ENCODE data around the gene IQGAP2.
A peak's percentile ranks its signal among the peaks of the same experiment; 100 is the strongest.

The IQGAP2 gene

GRCh38 chr5:76703707-76704106, 300.6 kb downstream of the IQGAP2 start:
- Histone ChIP-seq H3K4me1 (ENCODE audit: insufficient read depth, low read length, poor library complexity, severe bottlenecking) (peaks cover 6% of the 10 kb centered on the region), H3F3A (ENCODE audit: low read depth) (no peaks in the 10 kb centered on the region), H3K27me3 (ENCODE audit: insufficient read depth, low read length, poor library complexity, severe bottlenecking) (no peaks in the 10 kb centered on the region), H3K9ac (ENCODE audit: low read depth, low read length, poor library complexity, severe bottlenecking) (no peak overlapping the region), H3K4me2 (ENCODE audit: low read depth, low read length, poor library complexity, severe bottlenecking) (no peak overlapping the region), H3K9me2 (replicated peaks; ENCODE audit: low read depth, low read length) (no peaks in the 10 kb centered on the region), H3K79me2 (ENCODE audit: insufficient read depth, low read length) (no peaks in the 10 kb centered on the region), H3K36me3 (ENCODE audit: insufficient read depth, low read length) (peaks cover 64% of the 10 kb centered on the region; the same call in 1 of the 2 replicates), H3K4me3 (ENCODE audit: low read length, poor library complexity, severe bottlenecking) (no peak overlapping the region), H3K9me3 (ENCODE audit: insufficient read depth, low read depth, low read length) (no peaks in the 10 kb centered on the region), H4K20me1 (ENCODE audit: insufficient read depth, low read length, poor library complexity, severe bottlenecking) (no peaks in the 10 kb centered on the region), H2AFZ (ENCODE audit: low read length) (no peak overlapping the region)
- TF ChIP-seq EZH2phosphoT487 (IDR thresholded peaks at IDR 0.05; ENCODE audit: borderline replicate concordance) (no peak), CTCF (conservative IDR thresholded peaks at IDR 0.05; ENCODE audit: low read length) (no peak)

GRCh38 chr5:76704131-76704663, 301.1 kb downstream of the IQGAP2 start:
- Histone ChIP-seq H4K20me1 (ENCODE audit: insufficient read depth, low read length, poor library complexity, severe bottlenecking) (no peaks in the 10 kb centered on the region), H3K36me3 (ENCODE audit: insufficient read depth, low read length) (peaks cover 60% of the 10 kb centered on the region; the same call in 1 of the 2 replicates), H3K4me2 (ENCODE audit: low read depth, low read length, poor library complexity, severe bottlenecking) (no peak overlapping the region), H3K9me3 (ENCODE audit: insufficient read depth, low read depth, low read length) (no peaks in the 10 kb centered on the region), H3K9ac (ENCODE audit: low read depth, low read length, poor library complexity, severe bottlenecking) (no peak overlapping the region), H3K79me2 (ENCODE audit: insufficient read depth, low read length) (no peaks in the 10 kb centered on the region), H3K4me1 (ENCODE audit: insufficient read depth, low read length, poor library complexity, severe bottlenecking) (peaks cover 6% of the 10 kb centered on the region), H3K9me2 (replicated peaks; ENCODE audit: low read depth, low read length) (no peaks in the 10 kb centered on the region), H3K27me3 (ENCODE audit: insufficient read depth, low read length, poor library complexity, severe bottlenecking) (no peaks in the 10 kb centered on the region), H3F3A (ENCODE audit: low read depth) (no peaks in the 10 kb centered on the region), H2AFZ (ENCODE audit: low read length) (no peak overlapping the region), H3K4me3 (ENCODE audit: low read length, poor library complexity, severe bottlenecking) (no peak overlapping the region)
- TF ChIP-seq EZH2phosphoT487 (IDR thresholded peaks at IDR 0.05; ENCODE audit: borderline replicate concordance) (no peak), CTCF (conservative IDR thresholded peaks at IDR 0.05; ENCODE audit: low read length) (no peak)

GRCh38 chr5:76705574-76705973, 302.5 kb downstream of the IQGAP2 start:
- Histone ChIP-seq H3K9me3 (ENCODE audit: insufficient read depth, low read depth, low read length) (no peaks in the 10 kb centered on the region), H3F3A (ENCODE audit: low read depth) (no peaks in the 10 kb centered on the region), H3K4me2 (ENCODE audit: low read depth, low read length, poor library complexity, severe bottlenecking) (peak overlapping the region; percentile 13), H4K20me1 (ENCODE audit: insufficient read depth, low read length, poor library complexity, severe bottlenecking) (no peaks in the 10 kb centered on the region), H3K4me3 (ENCODE audit: low read length, poor library complexity, severe bottlenecking) (no peak overlapping the region), H3K9ac (ENCODE audit: low read depth, low read length, poor library complexity, severe bottlenecking) (no peak overlapping the region), H3K9me2 (replicated peaks; ENCODE audit: low read depth, low read length) (no peaks in the 10 kb centered on the region), H3K79me2 (ENCODE audit: insufficient read depth, low read length) (no peaks in the 10 kb centered on the region), H2AFZ (ENCODE audit: low read length) (no peak overlapping the region), H3K4me1 (ENCODE audit: insufficient read depth, low read length, poor library complexity, severe bottlenecking) (peaks cover 6% of the 10 kb centered on the region), H3K36me3 (ENCODE audit: insufficient read depth, low read length) (peaks cover 51% of the 10 kb centered on the region; the same call in 1 of the 2 replicates), H3K27me3 (ENCODE audit: insufficient read depth, low read length, poor library complexity, severe bottlenecking) (no peaks in the 10 kb centered on the region)
- TF ChIP-seq EZH2phosphoT487 (IDR thresholded peaks at IDR 0.05; ENCODE audit: borderline replicate concordance) (no peak), CTCF (conservative IDR thresholded peaks at IDR 0.05; ENCODE audit: low read length) (no peak)
